Activated T-helper 1 cell treated with Interleukin-2 at 50 U/mL for 16 hours (primary cell): Measurements from ENCODE around the gene RASSF4.

Experiments used
- DNase-seq: peaks from one replicate; pipeline ENCODE4 v3.0.0-alpha.2; 2020; ENCODE audit warnings: low read depth

The RASSF4 gene

DNA sequence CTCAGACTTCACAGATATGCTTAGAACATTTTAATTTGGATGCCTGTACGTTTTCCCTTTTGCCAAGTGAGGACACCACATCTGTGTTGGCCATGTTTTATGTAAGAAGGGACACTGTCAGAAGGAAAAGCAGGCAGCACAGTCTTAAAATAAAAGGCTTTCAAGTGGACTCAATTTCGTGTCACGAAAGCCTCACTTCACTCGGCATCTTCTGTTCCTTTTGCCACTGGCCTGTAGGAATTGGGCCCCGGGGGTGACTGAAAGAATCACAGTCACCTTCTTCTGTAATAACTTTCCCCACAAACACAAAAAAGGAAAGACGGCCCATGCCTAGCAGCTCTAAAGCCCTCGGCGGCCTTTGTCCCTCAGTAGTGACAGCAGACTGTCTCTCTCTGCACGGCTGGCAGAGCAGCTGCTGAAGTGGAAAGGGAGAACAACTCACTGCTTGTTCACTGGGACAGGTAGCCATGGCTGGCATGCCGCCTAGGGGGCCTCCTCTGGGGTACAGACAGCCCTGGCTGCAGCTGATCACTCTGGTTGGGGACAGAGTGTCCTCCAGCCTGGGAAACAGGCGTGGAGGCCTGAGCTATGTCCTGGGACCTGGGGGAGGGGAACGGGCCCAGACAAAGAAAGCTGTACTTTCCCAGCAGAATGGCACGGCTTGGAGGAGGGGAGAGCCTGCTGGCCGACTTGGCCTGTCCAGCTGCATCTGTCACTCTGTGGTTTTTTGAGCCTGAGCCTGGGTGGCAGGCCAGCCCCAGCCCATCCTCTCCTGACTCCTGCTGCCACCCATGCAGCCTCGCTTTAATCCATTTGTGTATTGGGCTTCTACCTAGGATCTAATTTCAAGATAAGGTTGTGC lies 4.4 kb downstream of the RASSF4 start:
- DNase-seq = no peak

DNA sequence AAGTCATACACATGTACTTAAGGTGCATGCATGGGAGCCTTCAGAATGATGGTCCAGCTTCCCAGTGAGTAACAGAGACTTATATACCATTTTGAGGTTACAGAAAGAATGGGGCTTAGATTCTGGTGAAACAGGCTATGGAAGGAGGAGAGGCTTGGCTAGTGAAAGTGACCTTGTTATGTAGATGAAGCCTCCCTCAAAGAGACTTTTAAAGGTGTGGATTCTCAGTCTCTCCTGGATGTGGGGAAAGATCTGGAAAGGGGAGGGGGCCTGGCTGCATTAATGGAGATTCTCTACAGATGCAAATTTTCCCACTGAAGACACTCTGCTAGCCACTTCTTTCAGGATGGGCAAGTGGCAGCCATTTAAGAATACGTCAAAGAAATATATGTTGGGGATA lies 5.5 kb downstream of the RASSF4 start:
- DNase-seq = no peak

DNA sequence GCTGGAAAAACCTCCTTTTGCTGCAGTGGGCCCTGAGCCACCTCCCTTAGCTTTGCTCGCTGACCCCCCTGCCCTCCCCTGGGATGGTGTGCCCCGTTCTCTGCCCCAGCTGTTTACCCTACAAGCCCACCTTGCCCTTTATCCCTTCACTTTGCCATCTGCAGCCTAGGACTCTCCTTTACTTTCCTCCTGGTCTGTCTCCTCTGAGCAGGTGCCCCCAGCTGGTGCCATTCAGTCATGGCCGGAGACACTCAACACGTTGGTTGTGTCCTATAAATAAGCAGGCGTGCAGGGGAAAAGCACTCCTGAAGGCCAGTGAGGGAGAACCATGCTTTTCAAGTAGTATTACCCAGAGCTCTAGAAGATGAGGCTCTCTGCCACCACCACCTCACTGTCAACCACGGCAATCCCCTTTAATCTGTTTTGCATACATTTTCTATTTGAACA lies 6.1 kb downstream of the RASSF4 start:
- DNase-seq = no peak

DNA sequence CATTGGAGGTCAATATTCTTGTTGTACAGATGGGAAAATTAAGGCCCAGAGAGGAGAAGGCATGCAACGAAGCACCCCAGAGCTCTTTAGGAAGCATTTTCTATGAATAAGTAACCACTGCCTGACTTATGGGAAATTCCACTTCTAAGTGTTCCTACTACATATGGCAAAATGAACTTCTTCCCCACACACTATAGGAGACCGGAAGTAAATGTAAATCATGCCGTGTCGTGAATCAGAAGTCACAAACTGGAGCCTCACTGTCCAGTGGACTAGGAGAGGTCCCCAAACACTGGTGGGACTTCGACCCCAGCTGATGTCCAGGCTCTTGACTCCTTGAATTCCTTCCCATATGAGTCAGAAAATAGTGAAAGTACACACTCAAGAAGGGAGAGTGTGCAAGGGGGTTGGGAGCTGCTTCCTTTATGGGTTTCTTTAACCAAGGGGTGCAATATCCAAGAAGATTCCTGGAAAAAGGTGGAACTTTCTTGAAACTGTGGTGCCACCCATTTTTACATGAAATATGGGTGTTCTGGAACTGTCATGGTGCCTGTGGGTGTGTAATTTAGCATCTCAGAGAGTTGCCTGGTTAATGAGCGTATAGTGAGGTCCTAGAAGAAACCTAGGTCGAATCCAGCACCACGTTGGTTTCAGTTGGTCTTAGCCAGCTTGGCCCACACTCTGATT lies 6.7 kb downstream of the RASSF4 start:
- no peak for DNase-seq

DNA sequence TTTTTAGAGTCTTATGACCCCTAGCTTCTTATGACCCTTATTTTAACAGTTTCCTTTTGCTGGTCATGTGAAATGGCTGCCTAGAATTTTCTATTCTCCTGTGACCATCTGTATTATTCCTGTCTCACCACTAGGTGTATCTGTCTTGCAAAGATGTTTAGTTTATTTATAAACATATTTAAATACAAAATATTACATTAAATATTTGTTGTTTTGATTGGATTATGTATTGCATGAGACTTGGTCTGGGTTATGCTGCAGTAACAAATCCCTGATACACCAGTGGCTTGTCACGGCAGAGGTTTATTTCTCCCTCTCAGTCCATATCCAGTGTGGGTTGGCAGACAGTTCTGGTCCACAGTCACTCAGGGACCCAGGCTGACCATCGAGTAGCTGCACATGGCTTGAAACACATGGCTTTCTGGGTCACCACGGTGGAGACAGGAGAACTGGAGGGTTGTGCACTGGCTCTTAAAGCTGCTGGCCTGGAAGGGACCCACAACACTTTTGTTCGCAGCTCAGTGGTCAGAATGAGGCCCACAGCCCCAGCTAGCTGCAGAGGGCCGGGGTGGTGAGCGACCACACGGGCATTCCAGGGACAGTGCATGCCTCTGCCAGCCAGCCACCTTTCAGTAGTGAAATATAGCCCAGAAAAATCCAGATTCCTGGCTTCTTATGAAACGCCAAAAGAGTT lies 7.4 kb downstream of the RASSF4 start:
- DNase-seq = no peak

DNA sequence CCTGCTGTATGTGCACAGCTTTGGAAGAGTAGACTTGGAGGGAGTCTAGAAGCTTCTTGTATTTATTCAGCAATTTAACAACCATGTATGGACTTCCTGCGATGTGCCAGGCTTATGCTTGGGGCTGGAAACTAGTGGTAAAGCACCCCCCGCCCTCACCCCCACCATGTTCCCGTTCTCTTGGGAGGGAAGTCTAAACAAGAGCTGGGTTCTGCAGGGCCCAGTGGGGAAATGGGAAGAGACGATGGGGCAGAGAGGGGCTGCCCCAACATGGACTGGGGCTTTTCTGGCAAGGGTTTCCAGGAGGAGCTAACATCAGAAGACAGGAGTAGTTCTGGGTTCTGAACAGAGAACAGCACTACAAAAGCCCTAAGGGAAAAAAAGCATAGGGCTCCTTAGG lies 8.0 kb downstream of the RASSF4 start:
- DNase-seq = no peak

DNA sequence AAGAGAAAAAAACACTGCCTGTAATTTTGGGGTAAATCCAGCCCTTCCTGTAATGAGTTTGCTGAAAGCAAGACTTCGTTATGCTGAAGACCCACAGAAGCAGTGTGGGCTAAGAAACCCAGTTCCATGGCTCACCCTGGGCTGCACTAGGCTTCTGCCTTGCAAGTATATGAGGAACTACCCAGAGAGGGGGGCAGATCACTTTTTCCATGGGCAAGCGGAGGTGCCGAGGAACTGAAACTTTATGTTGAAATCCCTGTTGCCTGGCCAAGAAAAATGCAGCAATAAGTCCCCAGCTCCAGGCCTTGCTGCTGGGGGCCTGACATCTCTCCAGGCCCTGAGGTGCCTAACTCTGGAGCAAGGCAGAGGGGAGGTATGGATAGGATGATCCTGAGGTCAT lies 8.5 kb downstream of the RASSF4 start:
- no peak for DNase-seq

DNA sequence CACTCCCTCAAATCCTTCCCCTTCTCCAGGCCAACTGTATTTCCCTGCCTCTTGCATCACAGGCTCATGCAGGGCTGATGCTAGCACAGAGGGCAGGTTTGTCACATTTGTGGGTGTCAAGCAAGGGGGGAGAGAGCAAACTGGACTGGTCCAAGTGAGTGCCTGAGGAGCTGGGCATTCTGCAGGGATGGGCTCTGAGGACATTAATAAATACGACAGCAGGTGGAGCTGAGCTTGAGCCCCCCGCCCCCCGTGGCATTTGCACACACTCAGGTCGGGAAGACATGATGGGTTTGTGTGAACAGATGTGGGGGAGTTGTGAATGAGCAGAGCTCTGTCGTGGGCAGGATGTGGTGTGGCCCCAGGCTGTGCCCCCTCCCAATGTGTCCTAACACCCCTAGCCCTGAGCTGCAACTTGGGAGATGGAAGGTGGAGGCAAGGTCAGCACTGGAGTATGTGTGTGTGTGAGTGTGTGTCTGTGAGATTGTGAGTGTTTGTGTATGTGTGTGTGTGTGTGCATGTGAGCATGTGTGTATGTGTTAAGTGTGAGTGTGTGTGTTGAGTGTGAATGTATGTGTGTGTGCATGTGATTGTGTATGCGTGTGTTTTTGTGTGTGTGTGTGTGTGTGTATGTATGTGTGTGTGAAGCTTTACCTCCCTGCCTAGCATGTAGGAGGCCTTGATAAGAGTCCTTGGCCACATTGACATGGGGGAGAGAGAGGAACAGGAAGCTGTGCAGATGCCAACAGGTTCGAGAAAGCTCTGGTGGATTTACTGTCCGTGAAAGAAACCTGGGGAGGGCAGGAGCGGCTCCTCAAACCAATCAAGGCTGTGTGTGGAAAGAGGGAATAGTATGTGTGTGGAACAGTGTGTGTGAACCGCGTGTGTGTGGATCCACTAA lies 9.1 kb downstream of the RASSF4 start:
- no peak for DNase-seq

DNA sequence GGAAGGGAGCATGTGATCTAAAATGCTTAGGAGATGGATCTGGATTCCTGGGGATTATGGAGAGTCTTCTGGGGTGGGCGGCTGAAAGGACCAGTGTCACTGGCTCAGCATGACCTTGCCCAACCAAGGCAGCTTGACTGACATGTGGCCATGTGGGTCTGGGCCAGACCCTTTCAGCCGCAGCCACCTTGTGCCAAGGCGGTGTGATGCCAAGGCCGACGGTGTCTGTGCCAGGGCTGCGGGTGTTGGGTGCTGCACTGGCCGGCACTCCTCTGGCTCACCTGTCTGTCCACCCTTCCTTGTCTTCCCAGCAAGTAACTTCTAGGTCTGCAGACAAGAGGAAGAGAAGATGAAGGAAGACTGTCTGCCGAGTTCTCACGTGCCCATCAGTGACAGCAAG lies 10.3 kb downstream of the RASSF4 start:
- no peak for DNase-seq

DNA sequence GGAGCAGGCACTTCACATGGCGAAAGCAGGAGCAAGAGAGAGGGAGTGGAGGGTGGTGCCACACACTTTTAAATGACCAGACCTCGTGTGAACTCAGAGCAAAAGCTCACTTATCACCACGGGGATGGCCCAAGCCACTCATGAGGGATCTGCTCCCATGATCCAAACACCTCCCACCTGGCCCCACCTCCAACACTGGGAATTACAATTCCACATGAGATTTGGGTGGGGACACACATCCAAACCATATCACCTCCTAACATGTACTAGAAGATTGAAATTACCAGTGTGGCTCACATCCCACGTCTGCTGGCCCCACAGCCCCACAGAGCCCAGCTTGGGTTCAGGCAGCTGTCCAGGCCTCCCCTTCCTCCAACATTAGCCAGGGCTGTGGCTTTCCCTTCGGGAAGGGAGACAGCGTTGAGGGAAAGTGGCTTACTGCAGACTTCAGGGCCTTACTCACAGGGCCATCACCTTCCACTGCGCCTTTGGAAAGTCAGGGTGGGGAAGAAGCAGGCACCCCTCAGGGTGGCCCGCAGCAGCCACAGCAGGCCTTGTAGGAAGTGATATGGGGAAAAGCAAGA lies 11.3 kb downstream of the RASSF4 start:
- DNase-seq = no peak

DNA sequence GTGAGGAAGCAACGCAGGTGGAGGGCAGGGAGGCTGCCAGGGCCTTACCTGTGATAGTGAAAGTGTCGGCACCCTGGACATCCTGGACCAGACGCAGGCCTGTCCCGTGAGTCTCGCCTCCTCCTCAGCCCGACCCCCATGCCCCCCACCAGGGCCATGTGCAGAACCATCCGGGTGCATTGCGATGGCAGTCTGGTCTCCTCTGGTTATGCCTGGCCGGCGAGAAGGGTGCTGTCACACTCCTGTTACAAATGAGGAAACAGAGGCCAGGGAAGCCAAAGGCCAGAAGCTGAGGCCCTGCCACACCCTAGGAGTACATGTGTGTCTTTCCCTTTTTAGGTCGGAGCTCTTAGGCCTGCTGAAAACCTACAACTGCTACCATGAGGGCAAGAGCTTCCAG lies 11.8 kb downstream of the RASSF4 start:
- no peak for DNase-seq

DNA sequence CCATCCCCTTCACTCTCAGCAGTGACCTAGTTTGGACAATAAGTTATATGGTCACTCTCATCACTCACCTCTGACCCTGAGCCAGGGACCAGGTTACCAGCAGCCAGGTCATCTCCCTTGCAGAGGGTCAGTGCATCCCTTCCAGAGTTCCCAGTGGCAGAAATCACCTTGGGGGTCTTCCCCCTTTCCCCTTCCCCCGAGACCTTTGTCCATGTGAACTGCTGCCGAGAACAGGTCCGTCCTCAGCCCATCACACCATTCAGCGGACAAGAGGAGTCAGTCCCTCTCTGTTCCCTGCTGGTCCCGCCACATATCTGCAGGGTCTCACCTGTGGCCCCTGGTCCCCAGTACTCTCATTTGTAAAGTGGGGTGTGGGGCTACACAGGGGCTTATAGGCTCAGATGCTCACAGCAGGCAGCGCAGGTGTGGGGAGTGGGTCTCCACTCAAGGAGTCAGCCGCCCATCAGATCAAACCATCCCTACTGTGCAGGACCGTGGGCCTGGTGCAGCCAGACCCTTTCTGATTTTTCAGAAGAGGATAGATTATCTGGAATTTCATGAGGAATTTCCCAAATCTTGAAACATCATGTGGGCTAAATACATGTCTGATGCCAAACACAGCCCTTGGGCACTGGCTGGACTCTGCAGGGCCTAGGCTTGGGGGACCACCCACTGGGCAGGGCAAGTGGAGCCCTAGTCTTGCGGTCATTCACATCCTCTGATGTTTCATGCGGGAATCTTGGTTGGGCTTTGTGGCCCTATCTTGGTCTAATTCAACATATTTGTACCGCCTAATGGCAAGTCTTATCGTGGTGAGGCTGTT lies 12.5 kb downstream of the RASSF4 start:
- no peak for DNase-seq

DNA sequence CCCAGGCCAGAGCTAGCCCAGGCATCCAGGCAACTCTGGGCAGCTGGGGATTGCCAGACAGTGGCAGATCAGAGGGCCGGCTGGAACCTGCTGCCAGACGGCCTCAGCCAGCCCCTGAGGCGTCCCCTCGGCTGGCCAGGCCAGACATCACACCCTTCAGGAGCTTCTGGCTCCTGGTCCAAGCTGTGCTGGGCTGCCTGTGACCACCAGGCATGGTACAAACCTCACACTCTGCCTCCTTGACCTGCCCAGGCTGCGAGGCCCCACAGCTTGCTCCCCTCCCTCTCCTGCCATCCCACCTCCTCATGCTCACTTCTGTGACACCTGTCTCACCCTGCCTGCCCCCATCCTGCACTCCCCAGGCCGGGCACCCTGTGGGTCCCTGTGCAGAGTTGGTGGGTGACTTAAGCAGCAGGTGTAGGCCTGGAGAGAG lies 13.3 kb downstream of the RASSF4 start:
- DNase-seq = no peak

DNA sequence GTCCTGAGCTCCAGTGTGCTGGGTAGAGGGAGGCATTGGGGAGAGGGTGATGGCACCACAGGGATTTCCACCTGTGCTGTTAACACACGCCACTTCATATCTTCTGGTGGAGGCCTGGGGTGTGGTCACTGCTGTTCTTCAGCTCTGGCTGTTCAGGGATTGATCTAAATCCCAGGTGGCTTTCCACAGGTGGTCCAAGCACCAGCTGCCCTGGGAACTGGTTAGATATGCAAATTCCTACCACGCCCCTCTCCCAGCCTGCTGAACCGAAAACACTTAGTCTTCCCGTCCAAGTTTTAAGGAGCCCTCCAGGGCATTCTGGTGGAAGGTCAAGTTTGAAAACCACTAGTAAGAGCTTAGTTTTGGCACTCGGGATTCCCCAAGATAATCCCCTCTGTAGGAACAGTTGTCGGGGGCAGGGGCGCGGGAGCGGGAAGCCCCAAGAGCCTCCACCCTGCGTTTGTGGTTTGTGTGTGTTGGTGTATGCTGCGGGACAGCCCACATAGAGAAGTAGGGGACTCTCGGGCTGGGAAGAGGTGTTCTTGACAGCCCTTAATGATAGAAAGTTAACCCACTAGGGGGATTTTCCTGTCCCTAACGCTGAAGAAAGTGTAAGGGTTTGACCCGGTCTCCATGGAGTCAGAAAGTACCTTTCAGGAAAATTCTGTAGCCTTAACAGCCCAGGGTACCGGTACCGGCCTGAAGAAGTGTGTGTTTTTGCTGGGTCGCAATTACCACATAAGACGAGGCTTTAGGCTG lies 13.9 kb downstream of the RASSF4 start:
- DNase-seq = no peak

DNA sequence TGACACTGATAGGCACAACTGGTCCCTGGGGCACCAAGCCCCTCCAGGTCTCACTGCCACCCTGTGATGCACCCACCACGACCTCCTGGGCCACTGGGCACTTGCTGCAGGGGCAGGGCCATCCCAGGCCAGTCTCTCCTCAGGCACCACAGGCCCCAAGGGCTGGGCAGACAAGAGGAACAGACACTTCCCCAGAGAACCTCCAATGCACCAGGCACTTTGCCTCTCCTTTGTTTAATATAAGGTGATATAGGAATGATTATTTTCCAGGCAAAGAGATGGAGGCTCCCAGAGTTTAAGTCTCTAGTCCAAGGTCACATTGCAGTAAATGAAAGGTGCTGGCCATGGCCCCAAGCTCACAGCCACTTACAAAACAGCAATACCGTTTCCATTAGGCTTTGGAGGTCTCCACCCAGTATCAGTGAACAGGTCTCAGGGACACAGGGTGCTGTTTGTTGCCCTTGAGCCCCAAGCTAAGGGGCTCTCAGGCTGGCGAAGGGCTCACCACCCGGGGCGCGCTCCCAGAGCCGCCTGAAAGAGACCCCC lies 14.6 kb downstream of the RASSF4 start:
- DNase-seq = no peak

DNA sequence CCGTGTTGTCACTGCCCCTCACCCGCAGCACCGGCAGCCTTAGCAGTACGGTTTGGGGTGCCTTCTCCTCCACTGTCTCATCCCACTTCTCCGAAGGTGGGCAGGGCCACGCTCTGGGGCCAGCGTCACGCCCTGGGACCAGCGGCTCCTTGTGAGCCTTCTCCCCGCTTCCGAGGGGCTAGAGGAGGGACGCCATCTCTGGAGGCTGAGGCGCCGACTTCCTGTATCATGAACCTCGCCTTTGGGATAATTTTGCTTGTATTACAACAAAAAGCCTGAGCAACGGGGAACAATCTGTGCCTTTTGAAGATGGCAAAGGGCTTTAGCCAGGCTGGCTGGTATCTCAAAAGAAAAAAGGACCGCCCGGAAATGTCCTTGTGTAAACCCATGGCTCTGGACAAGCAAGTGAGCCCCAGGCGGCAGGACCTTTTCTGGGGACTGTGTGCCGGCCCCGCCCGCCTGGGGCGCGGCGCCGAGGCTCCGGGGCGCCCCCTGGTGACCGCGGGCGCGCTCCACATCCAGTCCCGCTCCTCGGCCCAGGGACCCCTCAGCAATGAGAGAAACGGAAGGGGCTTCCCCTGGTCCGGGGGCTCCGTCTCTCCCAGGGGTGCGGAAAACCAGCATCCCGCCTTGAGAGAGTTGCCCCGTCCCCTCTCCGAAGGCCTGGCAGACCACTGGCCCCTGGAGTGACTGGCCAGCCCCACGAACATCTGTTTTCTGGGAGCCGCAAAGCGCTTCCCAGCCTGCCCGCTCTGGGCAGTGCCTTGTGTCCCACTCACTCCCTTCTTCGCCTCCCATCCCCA lies 15.2 kb downstream of the RASSF4 start:
- peak; percentile 51 for DNase-seq

DNA sequence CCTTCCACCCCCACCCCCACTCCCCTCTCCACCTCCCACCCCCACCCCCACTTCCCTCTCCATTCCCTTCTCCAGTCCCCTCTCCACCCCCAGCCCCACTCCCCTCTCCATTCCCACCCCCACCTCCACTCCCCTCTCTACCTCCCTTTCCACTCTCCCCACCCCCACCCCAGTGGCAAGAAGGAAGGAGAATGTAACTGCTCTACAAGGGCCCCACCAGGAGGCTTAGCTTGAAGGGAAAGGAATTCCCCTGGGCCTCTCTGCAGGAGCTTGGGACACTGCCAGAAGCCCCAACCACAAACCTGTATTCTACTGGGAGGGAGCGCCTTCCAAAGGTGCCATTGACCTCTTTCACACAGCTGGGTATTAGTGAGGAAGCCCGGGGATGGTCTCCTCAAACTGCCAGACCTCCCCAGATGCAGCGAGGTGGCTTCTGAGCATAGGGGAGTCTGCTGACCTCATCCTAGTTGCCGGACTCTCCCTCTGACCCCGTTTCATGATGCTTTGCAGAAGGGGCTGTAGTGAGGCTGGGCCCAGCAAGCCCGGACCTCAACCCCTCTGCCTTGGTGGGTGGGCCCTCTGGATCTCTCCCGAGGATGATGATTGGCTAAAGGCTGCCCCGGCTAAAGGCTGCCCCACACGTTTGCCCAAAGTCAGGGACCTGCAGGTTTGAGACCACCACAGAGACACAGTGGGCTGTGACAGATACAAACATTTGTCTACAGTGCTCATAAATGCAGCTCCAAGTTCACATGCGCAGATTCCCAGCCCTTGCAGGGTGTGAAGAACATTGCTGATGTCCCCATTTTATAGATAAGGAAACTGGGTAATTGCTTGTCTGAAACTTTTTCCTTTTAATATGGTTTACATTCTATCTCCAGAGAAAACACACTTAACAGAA lies 16.1 kb downstream of the RASSF4 start:
- DNase-seq = no peak
